GM12878 (cell line): ENCODE data around the gene THRA. TPM values are rescaled to one million over a fixed set of nuclear protein-coding genes. Genes with fewer than 3 reads are reported as not detected.

Experiments
- ATAC-seq: fragments of 200-7000 bp; cut with Tn5 transposase; 3 replicates; pipeline ENCODE4 v1.9.1; 2020; ENCODE audit warnings: mild to moderate bottlenecking, moderate library complexity
- BruUV-seq: library from RNA; stranded (reverse); fragments of 400-500 nt; replicated peaks from 2 replicates; lab custom pipeline; 2021; lab: Mats Ljungman, UMichigan
- CTCF ChIA-PET: fragments of 300-600 bp; sonication (Branson Sonifier 250); formaldehyde crosslinking; extraction: SDS; loops from one replicate; lab custom pipeline; 2021; ENCODE audit warnings: inconsistent platforms; lab: Yijun Ruan, JAX
- POLR2A ChIA-PET: fragments of 350-600 bp; formaldehyde crosslinking; extraction: SDS; loops from one replicate; lab custom pipeline; 2021; ENCODE audit warnings: inconsistent platforms; lab: Charles Lee
- RAD21 ChIA-PET: fragments of 300-600 bp; sonication (Branson Sonifier 250); formaldehyde crosslinking; loops from one replicate; lab custom pipeline; 2023; ENCODE audit warnings: antibody characterized with exemption; ENCODE audit not compliant: unreplicated experiment; lab: Charles Lee
- SMC1A ChIA-PET: fragments of 300-600 bp; sonication (Branson Sonifier 250); formaldehyde crosslinking; loops from one replicate; lab custom pipeline; 2023; ENCODE audit not compliant: unreplicated experiment, uncharacterized antibody; lab: Charles Lee
- DNase-seq: peaks from one replicate; pipeline ENCODE4 v3.0.0-alpha.2; 2011; ENCODE audit warnings: low read depth, low spot score
- FAIRE-seq: peaks from 3 replicates; lab custom pipeline; 2011; peaks lifted over from hg19 to GRCh38; lab: Jason Lieb, UNC
- H2AFZ ChIP-seq: 2 replicates; pipeline ENCODE4 v1.6.0; 2011; ENCODE audit warnings: low read depth, low read length, control low read depth; ENCODE audit not compliant: control insufficient read depth
- H3K27ac ChIP-seq: 2 replicates; pipeline ENCODE4 v1.5.1; 2011; ENCODE audit warnings: control low read depth; ENCODE audit not compliant: control insufficient read depth, insufficient read depth
- H3K27me3 ChIP-seq, 2 experiments: replicated peaks in 1 of 2; 2 replicates each; pipeline versions ENCODE4 v1.6.0 to v1.6.1; 2011; ENCODE audit warnings: low read length in 1 of 2; ENCODE audit not compliant: control insufficient read depth in 2 of 2, insufficient read depth in 2 of 2
- H3K36me3 ChIP-seq, 2 experiments: 2 replicates each; pipeline ENCODE4 v1.5.1; 2011; ENCODE audit warnings: low read length in 1 of 2; ENCODE audit not compliant: control insufficient read depth in 2 of 2, insufficient read depth in 2 of 2
- H3K4me1 ChIP-seq: 2 replicates; pipeline ENCODE4 v1.6.1; 2011; ENCODE audit warnings: mild to moderate bottlenecking, low read length, moderate library complexity, mixed read lengths; ENCODE audit not compliant: control insufficient read depth, insufficient read depth
- H3K4me2 ChIP-seq: 2 replicates; pipeline ENCODE4 v1.6.0; 2011; ENCODE audit warnings: control low read depth; ENCODE audit not compliant: control insufficient read depth, insufficient read depth
- H3K4me3 ChIP-seq: fragments of 200-600 bp; sonication (generic); 2 replicates; pipeline ENCODE4 v1.5.1; 2016
- H3K79me2 ChIP-seq: 2 replicates; pipeline ENCODE4 v1.6.0; 2011; ENCODE audit warnings: low read length; ENCODE audit not compliant: control insufficient read depth, insufficient read depth
- H3K9ac ChIP-seq: 2 replicates; pipeline ENCODE4 v1.8.0; 2011; ENCODE audit warnings: low read length, control low read depth, mixed read lengths; ENCODE audit not compliant: control insufficient read depth, insufficient read depth
- H3K9me3 ChIP-seq: replicated peaks from 3 replicates; pipeline ENCODE4 v1.5.1; 2011; ENCODE audit warnings: mild to moderate bottlenecking, low read length; ENCODE audit not compliant: control insufficient read depth, insufficient read depth
- H4K20me1 ChIP-seq: 2 replicates; pipeline ENCODE4 v1.6.0; 2011; ENCODE audit not compliant: control insufficient read depth, insufficient read depth
- RAD51 ChIP-seq: fragments of 450-650 bp; IDR thresholded peaks from 2 replicates; pipeline ENCODE4 v1.6.1; 2016; ENCODE audit warnings: moderate library complexity, mild to moderate bottlenecking, inconsistent platforms
- RELB ChIP-seq: fragments of 450-650 bp; IDR thresholded peaks from 2 replicates; pipeline ENCODE4 v1.6.1; 2017; ENCODE audit warnings: low read depth, mild to moderate bottlenecking, moderate library complexity
- WGBS: methylation state at CpG from one replicate; pipeline ENCODE4 v1.1.6; 2016; ENCODE audit warnings: low lambda C conversion rate; ENCODE audit not compliant: insufficient replicate concordance, insufficient coverage; ENCODE audit errors: missing lambda C conversion rate; 5-methylcytosine and 5-hydroxymethylcytosine counted together
- in situ Hi-C: fragments of 300-500 bp; cut with MboI; formaldehyde crosslinking; loops from 9 replicates; pipeline ENCODE4 v1.14.3; 2018; ENCODE audit warnings: mixed read lengths
- intact Hi-C: fragments of 100-400 bp; cut with micrococcal nuclease; formaldehyde crosslinking; loops from one replicate; pipeline ENCODE4 v1.14.2; 2022; ENCODE audit not compliant: unreplicated experiment
- polyA plus RNA-seq, 11 experiments: library from polyadenylated mRNA; depleted of rRNA in 4 of 11; unstranded in 6 of 11; stranded (reverse) in 5 of 11; fragments of >200 nt; fragmentation: Nextera tagmentation in 4 of 11; fragmentation: Illumina TruSeq in 1 of 11; extraction: Ambion mirVana in 4 of 11; extraction: Trizol in 1 of 11; gene quantifications; 1 replicate in 1 of 11; 2 replicates in 10 of 11; pipeline versions ENCODE4 v1.2.1 to v1.2.3, GENCODE V29; 2011 to 2016; ENCODE audit warnings: inconsistent platforms in 2 of 11, missing spikeins in 2 of 11, low read depth in 1 of 11
- total RNA-seq, 4 experiments: library from RNA; depleted of rRNA in 3 of 4; stranded (reverse); fragments of >200 nt in 3 of 4; fragmentation: Illumina TruSeq in 1 of 4; extraction: Trizol in 1 of 4; gene quantifications; 2 replicates each; pipeline versions ENCODE4 v1.2.1 to v1.2.3, GENCODE V29; 2013 to 2021

THRA gene
- total and polyA plus RNA-seq, 10 of the 15 experiments (the other 5 are each of a cell fraction or from before 2014, with no cell fraction given) = 0.03 to 2.0 (median 0.64) TPM

- H3K27ac ChIP-seq = no peak overlapping the region
- intact Hi-C loops (no loop called here), in situ Hi-C loops (no loop called here)
- H2AFZ ChIP-seq = no peak overlapping the region
- H3K79me2 ChIP-seq = peaks cover 6% of the 10 kb centered on the region
- no peaks in the 10 kb centered on the region for H3K9me3 ChIP-seq
- TF ChIP-seq RELB = no peak
- no peak for TF ChIP-seq RAD51
- H3K4me3 ChIP-seq = no peak overlapping the region
- RAD21 ChIA-PET = interaction anchor here (1.1 to 1.3 kb wide), 2 partner anchors 18 to 20 kb away, joined by 4 to 6 read pairs; no protein-coding TSS in a partner anchor
- POLR2A ChIA-PET = interaction anchor here (1.0 to 1.7 kb wide), 2 partner anchors 20 to 79 kb away, joined by 3 to 4 read pairs; no protein-coding TSS in a partner anchor
- ATAC-seq (no peak), FAIRE-seq (no peak), DNase-seq (no peak)
- H3K4me2 ChIP-seq = no peak overlapping the region
- CTCF ChIA-PET = interaction anchor here (2.3 kb wide), 1 partner anchor 18 kb away, joined by 13 read pairs; no protein-coding TSS in a partner anchor
- no peak overlapping the region for H3K9ac ChIP-seq
- WGBS = 91% methylated on average over 29 of the region's 29 CpGs
- no peaks in the 10 kb centered on the region for H3K27me3 ChIP-seq
- H4K20me1 ChIP-seq = no peaks in the 10 kb centered on the region
- peaks cover 0 to 6% of the 10 kb centered on the region in 2 experiments; a peak in 3 of 4 replicates for H3K36me3 ChIP-seq
- peaks cover 23% of the 10 kb centered on the region for H3K4me1 ChIP-seq
- SMC1A ChIA-PET = no interaction called here
- no TSS peak for BruUV-seq
Observed at GRCh38 chr17:40093005-40093579, 30.3 kb downstream of the THRA start.
